H1 (cell line): Measurements from ENCODE around the gene TMEM235. TPM values are rescaled to one million over a fixed set of nuclear protein-coding genes. Genes with fewer than 3 reads are reported as not detected.

Source experiments
- ASH2L ChIP-seq: fragments of 200-600, 300-600 bp; sonication (generic); IDR thresholded peaks from one replicate; pipeline ENCODE4 v1.7.1; 2017; ENCODE audit warnings: low read length
- CHD2 ChIP-seq: IDR thresholded peaks from 2 replicates; pipeline ENCODE4 v1.6.1; 2012; ENCODE audit warnings: low read length, improper control_type of control experiment
- GABPA ChIP-seq: IDR thresholded peaks from 2 replicates; pipeline ENCODE4 v1.6.1; 2011; ENCODE audit warnings: mild to moderate bottlenecking, low read length, moderate library complexity, borderline replicate concordance; ENCODE audit not compliant: insufficient read depth
- SP1 ChIP-seq: IDR thresholded peaks from 2 replicates; pipeline ENCODE4 v1.6.1; 2011; ENCODE audit warnings: low read depth, low read length
- SP2 ChIP-seq: IDR thresholded peaks from 2 replicates; pipeline ENCODE4 v1.6.1; 2012; ENCODE audit warnings: mild to moderate bottlenecking, low read length, inconsistent platforms
- SUZ12 ChIP-seq: fragments of 200-600 bp; sonication (generic); IDR thresholded peaks from 2 replicates; pipeline ENCODE4 v1.6.1; 2012; ENCODE audit warnings: mild to moderate bottlenecking, inconsistent platforms, low read length, moderate library complexity, mixed read lengths
- TBP ChIP-seq: IDR thresholded peaks from 2 replicates; pipeline ENCODE4 v1.6.1; 2011; ENCODE audit warnings: low read depth, low read length, improper control_type of control experiment
- TCF12 ChIP-seq: IDR thresholded peaks from 2 replicates; pipeline ENCODE4 v1.6.1; 2011; ENCODE audit warnings: low read depth, mild to moderate bottlenecking, low read length
- polyA plus RNA-seq, 7 experiments: library from polyadenylated mRNA; depleted of rRNA in 3 of 7; stranded (reverse) in 5 of 7; unstranded in 2 of 7; fragments of >200 nt in 5 of 7; fragments of 200-250 nt in 2 of 7; gene quantifications; 1 replicate in 5 of 7; 2 replicates in 1 of 7; 4 replicates in 1 of 7; pipeline versions ENCODE4 v1.2.1 to v1.2.3, GENCODE V29; 2011 to 2013; ENCODE audit warnings: missing spikeins in 2 of 7, mixed read lengths in 2 of 7
- total RNA-seq: library from RNA; stranded (reverse); fragmentation: NEBNext Ultra II Directional; extraction: Animal tissue kit (Norgen Biotek cat#: 25700); gene quantifications from 2 replicates; pipeline ENCODE4 v1.2.1, GENCODE V29; 2021
- TF ChIP-seq, protein P1 (sequence below): fragments of 300-600 bp; sonication (generic); IDR thresholded peaks from 2 replicates; pipeline ENCODE4 v1.7.1; 2012; ENCODE audit warnings: low read length, moderate library complexity, mild to moderate bottlenecking, inconsistent platforms; ENCODE audit not compliant: insufficient replicate concordance

The TMEM235 gene
- total and polyA plus RNA-seq, 2 of the 8 experiments (the other 6 are each of a cell fraction or from before 2014, with no cell fraction given) = 0.05 to 0.15 TPM

DNA sequence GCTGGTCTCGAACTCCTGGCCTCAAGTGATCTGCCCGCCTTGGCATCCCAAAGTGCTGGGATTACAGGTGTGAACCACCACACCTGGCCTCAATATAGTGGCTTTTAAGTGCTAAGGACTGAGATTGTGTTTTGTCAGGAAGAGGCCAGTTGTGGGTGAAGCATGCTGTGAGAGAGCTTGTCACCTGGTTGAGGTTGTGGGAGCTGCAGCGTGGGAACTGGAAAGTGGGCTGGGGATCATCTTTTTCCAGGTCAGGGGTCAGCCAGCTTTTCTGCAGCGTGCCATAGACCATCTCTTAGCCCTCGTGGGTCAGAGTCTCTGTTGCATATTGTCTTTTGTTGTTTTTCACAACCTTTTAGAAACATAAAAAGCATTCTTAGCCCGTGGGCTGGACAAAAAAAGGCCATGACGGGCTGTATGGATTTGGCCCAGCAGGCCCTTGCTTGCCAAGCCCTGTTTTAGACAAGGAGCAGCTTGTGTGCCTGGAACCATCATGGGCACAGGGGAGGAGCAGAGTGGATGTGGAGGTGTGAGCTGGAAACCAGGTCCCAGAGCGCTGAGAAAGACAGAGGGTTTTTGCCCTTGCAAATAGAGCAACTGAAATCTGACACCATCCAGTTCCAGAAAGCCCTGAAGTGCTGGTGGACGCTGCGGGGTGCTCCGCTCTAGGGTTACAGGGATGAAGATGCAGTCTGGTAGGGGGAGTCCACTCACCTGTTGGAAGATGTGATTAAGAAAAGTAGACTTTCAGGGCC lies 11.9 kb upstream of the TMEM235 start (continued):
- TF ChIP-seq, protein P1, sequence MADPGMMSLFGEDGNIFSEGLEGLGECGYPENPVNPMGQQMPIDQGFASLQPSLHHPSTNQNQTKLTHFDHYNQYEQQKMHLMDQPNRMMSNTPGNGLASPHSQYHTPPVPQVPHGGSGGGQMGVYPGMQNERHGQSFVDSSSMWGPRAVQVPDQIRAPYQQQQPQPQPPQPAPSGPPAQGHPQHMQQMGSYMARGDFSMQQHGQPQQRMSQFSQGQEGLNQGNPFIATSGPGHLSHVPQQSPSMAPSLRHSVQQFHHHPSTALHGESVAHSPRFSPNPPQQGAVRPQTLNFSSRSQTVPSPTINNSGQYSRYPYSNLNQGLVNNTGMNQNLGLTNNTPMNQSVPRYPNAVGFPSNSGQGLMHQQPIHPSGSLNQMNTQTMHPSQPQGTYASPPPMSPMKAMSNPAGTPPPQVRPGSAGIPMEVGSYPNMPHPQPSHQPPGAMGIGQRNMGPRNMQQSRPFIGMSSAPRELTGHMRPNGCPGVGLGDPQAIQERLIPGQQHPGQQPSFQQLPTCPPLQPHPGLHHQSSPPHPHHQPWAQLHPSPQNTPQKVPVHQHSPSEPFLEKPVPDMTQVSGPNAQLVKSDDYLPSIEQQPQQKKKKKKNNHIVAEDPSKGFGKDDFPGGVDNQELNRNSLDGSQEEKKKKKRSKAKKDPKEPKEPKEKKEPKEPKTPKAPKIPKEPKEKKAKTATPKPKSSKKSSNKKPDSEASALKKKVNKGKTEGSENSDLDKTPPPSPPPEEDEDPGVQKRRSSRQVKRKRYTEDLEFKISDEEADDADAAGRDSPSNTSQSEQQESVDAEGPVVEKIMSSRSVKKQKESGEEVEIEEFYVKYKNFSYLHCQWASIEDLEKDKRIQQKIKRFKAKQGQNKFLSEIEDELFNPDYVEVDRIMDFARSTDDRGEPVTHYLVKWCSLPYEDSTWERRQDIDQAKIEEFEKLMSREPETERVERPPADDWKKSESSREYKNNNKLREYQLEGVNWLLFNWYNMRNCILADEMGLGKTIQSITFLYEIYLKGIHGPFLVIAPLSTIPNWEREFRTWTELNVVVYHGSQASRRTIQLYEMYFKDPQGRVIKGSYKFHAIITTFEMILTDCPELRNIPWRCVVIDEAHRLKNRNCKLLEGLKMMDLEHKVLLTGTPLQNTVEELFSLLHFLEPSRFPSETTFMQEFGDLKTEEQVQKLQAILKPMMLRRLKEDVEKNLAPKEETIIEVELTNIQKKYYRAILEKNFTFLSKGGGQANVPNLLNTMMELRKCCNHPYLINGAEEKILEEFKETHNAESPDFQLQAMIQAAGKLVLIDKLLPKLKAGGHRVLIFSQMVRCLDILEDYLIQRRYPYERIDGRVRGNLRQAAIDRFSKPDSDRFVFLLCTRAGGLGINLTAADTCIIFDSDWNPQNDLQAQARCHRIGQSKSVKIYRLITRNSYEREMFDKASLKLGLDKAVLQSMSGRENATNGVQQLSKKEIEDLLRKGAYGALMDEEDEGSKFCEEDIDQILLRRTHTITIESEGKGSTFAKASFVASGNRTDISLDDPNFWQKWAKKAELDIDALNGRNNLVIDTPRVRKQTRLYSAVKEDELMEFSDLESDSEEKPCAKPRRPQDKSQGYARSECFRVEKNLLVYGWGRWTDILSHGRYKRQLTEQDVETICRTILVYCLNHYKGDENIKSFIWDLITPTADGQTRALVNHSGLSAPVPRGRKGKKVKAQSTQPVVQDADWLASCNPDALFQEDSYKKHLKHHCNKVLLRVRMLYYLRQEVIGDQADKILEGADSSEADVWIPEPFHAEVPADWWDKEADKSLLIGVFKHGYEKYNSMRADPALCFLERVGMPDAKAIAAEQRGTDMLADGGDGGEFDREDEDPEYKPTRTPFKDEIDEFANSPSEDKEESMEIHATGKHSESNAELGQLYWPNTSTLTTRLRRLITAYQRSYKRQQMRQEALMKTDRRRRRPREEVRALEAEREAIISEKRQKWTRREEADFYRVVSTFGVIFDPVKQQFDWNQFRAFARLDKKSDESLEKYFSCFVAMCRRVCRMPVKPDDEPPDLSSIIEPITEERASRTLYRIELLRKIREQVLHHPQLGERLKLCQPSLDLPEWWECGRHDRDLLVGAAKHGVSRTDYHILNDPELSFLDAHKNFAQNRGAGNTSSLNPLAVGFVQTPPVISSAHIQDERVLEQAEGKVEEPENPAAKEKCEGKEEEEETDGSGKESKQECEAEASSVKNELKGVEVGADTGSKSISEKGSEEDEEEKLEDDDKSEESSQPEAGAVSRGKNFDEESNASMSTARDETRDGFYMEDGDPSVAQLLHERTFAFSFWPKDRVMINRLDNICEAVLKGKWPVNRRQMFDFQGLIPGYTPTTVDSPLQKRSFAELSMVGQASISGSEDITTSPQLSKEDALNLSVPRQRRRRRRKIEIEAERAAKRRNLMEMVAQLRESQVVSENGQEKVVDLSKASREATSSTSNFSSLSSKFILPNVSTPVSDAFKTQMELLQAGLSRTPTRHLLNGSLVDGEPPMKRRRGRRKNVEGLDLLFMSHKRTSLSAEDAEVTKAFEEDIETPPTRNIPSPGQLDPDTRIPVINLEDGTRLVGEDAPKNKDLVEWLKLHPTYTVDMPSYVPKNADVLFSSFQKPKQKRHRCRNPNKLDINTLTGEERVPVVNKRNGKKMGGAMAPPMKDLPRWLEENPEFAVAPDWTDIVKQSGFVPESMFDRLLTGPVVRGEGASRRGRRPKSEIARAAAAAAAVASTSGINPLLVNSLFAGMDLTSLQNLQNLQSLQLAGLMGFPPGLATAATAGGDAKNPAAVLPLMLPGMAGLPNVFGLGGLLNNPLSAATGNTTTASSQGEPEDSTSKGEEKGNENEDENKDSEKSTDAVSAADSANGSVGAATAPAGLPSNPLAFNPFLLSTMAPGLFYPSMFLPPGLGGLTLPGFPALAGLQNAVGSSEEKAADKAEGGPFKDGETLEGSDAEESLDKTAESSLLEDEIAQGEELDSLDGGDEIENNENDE = no peak
- no peak for TF ChIP-seq SP1
- TF ChIP-seq SUZ12 = no peak
- TF ChIP-seq CHD2 = no peak
- no peak for TF ChIP-seq GABPA
- TF ChIP-seq ASH2L = no peak
- no peak for TF ChIP-seq SP2
- TF ChIP-seq TCF12 = no peak
- no peak for TF ChIP-seq TBP
